Measurements from ENCODE around the gene RXFP4. TPM values are rescaled to one million over a fixed set of nuclear protein-coding genes. Genes with fewer than 3 reads are reported as not detected.

The RXFP4 gene
- total and polyA plus RNA-seq, 9 of the 15 experiments (the other 6 are each of a cell fraction or from before 2014, with no cell fraction given): 0.64 TPM; not detected in 8

GRCh38 chr1:155983191-155984024 is 42.0 kb downstream of the RXFP4 start (continued):
- TF ChIP-seq, protein P1, sequence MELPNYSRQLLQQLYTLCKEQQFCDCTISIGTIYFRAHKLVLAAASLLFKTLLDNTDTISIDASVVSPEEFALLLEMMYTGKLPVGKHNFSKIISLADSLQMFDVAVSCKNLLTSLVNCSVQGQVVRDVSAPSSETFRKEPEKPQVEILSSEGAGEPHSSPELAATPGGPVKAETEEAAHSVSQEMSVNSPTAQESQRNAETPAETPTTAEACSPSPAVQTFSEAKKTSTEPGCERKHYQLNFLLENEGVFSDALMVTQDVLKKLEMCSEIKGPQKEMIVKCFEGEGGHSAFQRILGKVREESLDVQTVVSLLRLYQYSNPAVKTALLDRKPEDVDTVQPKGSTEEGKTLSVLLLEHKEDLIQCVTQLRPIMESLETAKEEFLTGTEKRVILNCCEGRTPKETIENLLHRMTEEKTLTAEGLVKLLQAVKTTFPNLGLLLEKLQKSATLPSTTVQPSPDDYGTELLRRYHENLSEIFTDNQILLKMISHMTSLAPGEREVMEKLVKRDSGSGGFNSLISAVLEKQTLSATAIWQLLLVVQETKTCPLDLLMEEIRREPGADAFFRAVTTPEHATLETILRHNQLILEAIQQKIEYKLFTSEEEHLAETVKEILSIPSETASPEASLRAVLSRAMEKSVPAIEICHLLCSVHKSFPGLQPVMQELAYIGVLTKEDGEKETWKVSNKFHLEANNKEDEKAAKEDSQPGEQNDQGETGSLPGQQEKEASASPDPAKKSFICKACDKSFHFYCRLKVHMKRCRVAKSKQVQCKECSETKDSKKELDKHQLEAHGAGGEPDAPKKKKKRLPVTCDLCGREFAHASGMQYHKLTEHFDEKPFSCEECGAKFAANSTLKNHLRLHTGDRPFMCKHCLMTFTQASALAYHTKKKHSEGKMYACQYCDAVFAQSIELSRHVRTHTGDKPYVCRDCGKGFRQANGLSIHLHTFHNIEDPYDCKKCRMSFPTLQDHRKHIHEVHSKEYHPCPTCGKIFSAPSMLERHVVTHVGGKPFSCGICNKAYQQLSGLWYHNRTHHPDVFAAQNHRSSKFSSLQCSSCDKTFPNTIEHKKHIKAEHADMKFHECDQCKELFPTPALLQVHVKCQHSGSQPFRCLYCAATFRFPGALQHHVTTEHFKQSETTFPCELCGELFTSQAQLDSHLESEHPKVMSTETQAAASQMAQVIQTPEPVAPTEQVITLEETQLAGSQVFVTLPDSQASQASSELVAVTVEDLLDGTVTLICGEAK (IDR thresholded peaks at IDR 0.05): no peak
- TF ChIP-seq, protein P1 (CRISPR knock-in tag; IDR thresholded peaks at IDR 0.05): no peak
- peak; percentile 20 for TF ChIP-seq NEUROD1 (IDR thresholded peaks at IDR 0.05; ENCODE audit: borderline replicate concordance, low read depth, low read length, partially characterized antibody)
- no peak for TF ChIP-seq NFE2L1 (tag; IDR thresholded peaks at IDR 0.05; ENCODE audit: borderline replicate concordance, low read depth)
- no peak for TF ChIP-seq PHF8 (IDR thresholded peaks at IDR 0.05; ENCODE audit: borderline replicate concordance, low read length)
- no peak for TF ChIP-seq PHB (CRISPR knock-in tag; IDR thresholded peaks at IDR 0.05)
- no peak for TF ChIP-seq MTA2 (IDR thresholded peaks at IDR 0.05; ENCODE audit: low read depth)
- TF ChIP-seq BMI1 (IDR thresholded peaks at IDR 0.05; ENCODE audit: low read length): no peak
- TF ChIP-seq ARID1B (IDR thresholded peaks at IDR 0.05): peak; percentile 63; the same call in 1 of the 2 replicates
- no peak for TF ChIP-seq RNF219 (CRISPR knock-in tag; IDR thresholded peaks at IDR 0.05)
- no peak for TF ChIP-seq HDAC1 (IDR thresholded peaks at IDR 0.05)
- peak; percentile 75 to 97 for TF ChIP-seq FOXA3 (CRISPR knock-in tag; conservative IDR thresholded peaks at IDR 0.05 in 1 of 2, IDR thresholded peaks at IDR 0.05 in 1 of 2)
- TF ChIP-seq, protein P2, sequence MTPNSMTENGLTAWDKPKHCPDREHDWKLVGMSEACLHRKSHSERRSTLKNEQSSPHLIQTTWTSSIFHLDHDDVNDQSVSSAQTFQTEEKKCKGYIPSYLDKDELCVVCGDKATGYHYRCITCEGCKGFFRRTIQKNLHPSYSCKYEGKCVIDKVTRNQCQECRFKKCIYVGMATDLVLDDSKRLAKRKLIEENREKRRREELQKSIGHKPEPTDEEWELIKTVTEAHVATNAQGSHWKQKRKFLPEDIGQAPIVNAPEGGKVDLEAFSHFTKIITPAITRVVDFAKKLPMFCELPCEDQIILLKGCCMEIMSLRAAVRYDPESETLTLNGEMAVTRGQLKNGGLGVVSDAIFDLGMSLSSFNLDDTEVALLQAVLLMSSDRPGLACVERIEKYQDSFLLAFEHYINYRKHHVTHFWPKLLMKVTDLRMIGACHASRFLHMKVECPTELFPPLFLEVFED (CRISPR knock-in tag; conservative IDR thresholded peaks at IDR 0.05): peak; percentile 59; the same call in 1 of the 2 replicates
- no peak for TF ChIP-seq ZNF124 (CRISPR knock-in tag; IDR thresholded peaks at IDR 0.05)
